Osteocyte (in vitro differentiated cells): ENCODE data around the gene ZSCAN29. TPM values are rescaled to one million over a fixed set of nuclear protein-coding genes. Genes with fewer than 3 reads are reported as not detected.
"Not testable (repeated sequence)": the region's sequence is repeated elsewhere in the genome, so short reads cannot be mapped to it uniquely, and the experiment has no call there.

ENCODE experiments used
- DNase-seq: peaks from one replicate; pipeline ENCODE4 v3.0.0; 2021; ENCODE audit warnings: mixed read lengths; ENCODE audit not compliant: unreplicated experiment; ENCODE audit errors: extremely low spot score
- H3K27ac Mint-ChIP-seq: one replicate; pipeline ENCODE4 v1.8.0; 2021; ENCODE audit warnings: mild to moderate bottlenecking, mixed read lengths; ENCODE audit not compliant: unreplicated experiment
- H3K27me3 Mint-ChIP-seq: one replicate; pipeline ENCODE4 v1.8.0; 2021; ENCODE audit warnings: mixed read lengths; ENCODE audit not compliant: unreplicated experiment
- H3K36me3 Mint-ChIP-seq: one replicate; pipeline ENCODE4 v1.8.0; 2021; ENCODE audit warnings: mixed read lengths; ENCODE audit not compliant: unreplicated experiment
- H3K4me1 Mint-ChIP-seq: one replicate; pipeline ENCODE4 v1.8.0; 2021; ENCODE audit warnings: mixed read lengths; ENCODE audit not compliant: unreplicated experiment
- H3K4me3 Mint-ChIP-seq: one replicate; pipeline ENCODE4 v1.8.0; 2021; ENCODE audit warnings: mild to moderate bottlenecking, moderate library complexity, mixed read lengths; ENCODE audit not compliant: unreplicated experiment
- H3K9me3 Mint-ChIP-seq: one replicate; pipeline ENCODE4 v1.8.0; 2021; ENCODE audit warnings: mixed read lengths; ENCODE audit not compliant: unreplicated experiment
- total RNA-seq: library from RNA; stranded (reverse); gene quantifications from 2 replicates; pipeline ENCODE4 v1.2.1, GENCODE V29; 2021
- TF ChIP-seq, protein P1 (sequence below): fragments of 200-600 bp; sonication (generic); IDR thresholded peaks from 2 replicates; pipeline ENCODE4 v1.5.0; 2021; ENCODE audit warnings: antibody characterized with exemption, mild to moderate bottlenecking, moderate library complexity

Gene ZSCAN29
- total RNA-seq, 1 donor from 2014 or later: 25.8 TPM

DNA sequence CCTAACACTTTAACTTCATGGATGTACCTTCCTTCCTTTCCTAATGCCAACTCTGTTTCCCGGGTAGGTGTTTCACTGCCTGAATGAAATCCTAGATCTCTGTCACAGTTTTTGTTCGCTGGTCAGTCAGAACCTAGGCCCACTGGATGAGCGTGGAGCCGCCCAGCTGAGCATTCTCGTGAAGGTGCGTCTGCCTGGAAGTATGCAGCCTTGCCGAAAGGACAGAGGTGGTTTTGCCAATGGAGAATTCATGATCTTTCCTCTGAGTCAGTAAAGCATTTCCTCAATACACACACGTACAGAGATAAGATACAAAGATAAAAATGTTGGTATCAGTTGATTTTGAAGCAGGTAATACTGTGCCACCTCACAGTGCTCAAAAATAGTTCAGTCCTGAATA, 32.8 kb upstream of the ZSCAN29 start:
- DNase-seq: no peak
- H3K36me3 Mint-ChIP-seq: peaks cover 67% of the 10 kb centered on the region
- H3K4me3 Mint-ChIP-seq: no peak overlapping the region
- no peaks in the 10 kb centered on the region for H3K9me3 Mint-ChIP-seq
- TF ChIP-seq, protein P1, sequence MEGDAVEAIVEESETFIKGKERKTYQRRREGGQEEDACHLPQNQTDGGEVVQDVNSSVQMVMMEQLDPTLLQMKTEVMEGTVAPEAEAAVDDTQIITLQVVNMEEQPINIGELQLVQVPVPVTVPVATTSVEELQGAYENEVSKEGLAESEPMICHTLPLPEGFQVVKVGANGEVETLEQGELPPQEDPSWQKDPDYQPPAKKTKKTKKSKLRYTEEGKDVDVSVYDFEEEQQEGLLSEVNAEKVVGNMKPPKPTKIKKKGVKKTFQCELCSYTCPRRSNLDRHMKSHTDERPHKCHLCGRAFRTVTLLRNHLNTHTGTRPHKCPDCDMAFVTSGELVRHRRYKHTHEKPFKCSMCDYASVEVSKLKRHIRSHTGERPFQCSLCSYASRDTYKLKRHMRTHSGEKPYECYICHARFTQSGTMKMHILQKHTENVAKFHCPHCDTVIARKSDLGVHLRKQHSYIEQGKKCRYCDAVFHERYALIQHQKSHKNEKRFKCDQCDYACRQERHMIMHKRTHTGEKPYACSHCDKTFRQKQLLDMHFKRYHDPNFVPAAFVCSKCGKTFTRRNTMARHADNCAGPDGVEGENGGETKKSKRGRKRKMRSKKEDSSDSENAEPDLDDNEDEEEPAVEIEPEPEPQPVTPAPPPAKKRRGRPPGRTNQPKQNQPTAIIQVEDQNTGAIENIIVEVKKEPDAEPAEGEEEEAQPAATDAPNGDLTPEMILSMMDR: no peak
- H3K4me1 Mint-ChIP-seq: no peaks in the 10 kb centered on the region
- no peaks in the 10 kb centered on the region for H3K27me3 Mint-ChIP-seq
- H3K27ac Mint-ChIP-seq: no peak overlapping the region

DNA sequence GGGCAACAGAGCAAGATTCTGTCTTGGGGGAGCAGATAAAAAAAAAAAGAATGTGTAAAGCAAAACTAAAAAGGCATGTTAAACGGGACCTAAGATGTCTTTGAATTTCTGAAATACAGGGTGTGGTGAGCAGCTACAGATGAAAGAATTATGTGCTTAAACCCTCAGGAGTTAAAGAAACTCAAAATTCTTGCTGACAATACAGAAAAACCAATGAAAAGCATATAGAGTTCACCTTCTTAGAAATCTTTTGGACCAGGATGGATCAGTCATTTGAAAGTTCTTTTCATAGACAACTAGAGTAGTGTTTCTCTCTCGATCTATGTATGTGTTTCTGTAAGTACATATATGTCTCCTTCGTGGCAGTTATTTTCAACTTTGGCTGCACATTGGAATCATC, 31.4 kb upstream of the ZSCAN29 start:
- Mint-ChIP-seq H3K9me3 (no peaks in the 10 kb centered on the region), H3K27me3 (no peaks in the 10 kb centered on the region), H3K4me1 (no peaks in the 10 kb centered on the region), H3K4me3 (no peak overlapping the region), H3K36me3 (peaks cover 62% of the 10 kb centered on the region), H3K27ac (no peak overlapping the region)
- no peak for DNase-seq
- TF ChIP-seq, protein P1: no peak

DNA sequence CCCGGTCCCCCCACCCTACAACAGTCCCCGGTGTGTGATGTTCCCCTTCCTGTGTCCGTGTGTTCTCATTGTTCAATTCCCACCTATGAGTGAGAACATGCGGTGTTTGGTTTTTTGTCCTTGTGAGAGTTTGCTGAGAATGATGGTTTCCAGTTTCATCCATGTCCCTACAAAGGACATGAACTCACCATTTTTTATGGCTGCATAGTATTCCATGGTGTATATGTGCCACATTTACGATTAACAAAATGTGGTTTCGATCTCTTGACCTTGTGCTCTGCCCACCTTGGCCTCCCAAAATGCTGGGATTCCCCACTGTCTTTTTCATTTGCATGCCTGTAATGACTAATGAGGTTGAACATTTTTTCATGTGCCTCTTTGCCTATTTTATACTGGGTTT, 22.7 kb upstream of the ZSCAN29 start:
- H3K27ac Mint-ChIP-seq, H3K9me3 Mint-ChIP-seq, H3K27me3 Mint-ChIP-seq, H3K4me3 Mint-ChIP-seq, H3K4me1 Mint-ChIP-seq, DNase-seq: not testable (repeated sequence)
- peaks cover 48% of the 10 kb centered on the region for H3K36me3 Mint-ChIP-seq

DNA sequence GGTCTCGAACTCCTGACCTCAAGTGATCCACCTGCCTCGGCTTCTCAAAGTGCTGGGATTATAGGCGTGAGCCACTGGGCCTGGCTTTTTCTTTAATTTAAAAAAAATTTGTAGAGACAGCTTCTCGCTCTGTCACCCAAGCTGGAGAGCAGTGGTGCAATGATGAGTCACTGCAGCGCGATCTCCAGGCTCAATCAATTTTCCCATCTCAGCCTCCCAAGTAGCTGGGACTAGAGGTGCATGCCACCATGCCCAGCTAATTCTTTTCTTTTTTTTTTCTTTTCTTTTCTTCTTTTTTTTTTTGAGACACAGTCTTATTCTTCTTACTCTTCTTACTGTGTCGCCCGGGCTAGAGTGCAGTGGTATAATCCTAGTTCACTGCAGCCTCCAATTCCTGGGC, 19.9 kb upstream of the ZSCAN29 start:
- no peak overlapping the region for H3K4me3 Mint-ChIP-seq
- H3K36me3 Mint-ChIP-seq: peaks cover 44% of the 10 kb centered on the region
- H3K27me3 Mint-ChIP-seq: no peaks in the 10 kb centered on the region
- H3K9me3 Mint-ChIP-seq: no peaks in the 10 kb centered on the region
- no peak overlapping the region for H3K27ac Mint-ChIP-seq
- TF ChIP-seq, protein P1: no peak
- no peak for DNase-seq
- H3K4me1 Mint-ChIP-seq: no peaks in the 10 kb centered on the region

DNA sequence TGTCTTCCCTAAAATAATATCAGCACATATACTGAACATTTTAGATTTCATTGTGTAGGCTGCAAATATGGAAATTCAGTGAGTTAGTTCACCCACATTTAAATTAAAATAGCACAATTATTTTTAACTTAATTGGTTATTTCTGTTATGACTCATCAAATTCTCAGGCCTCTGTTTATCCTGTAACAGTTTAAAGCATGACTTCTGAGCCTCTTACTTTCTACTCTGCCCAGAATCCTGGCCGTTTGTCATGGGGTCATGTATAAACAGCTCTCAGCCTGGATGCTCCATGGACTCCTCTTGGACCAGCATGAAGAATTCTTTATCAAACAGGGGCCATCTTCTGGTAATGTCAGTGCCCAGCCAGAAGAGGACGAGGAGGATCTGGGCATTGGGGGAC, 12.2 kb upstream of the ZSCAN29 start:
- H3K36me3 Mint-ChIP-seq: peaks cover 54% of the 10 kb centered on the region
- no peaks in the 10 kb centered on the region for H3K27me3 Mint-ChIP-seq
- no peaks in the 10 kb centered on the region for H3K4me1 Mint-ChIP-seq
- no peak for DNase-seq
- no peak overlapping the region for H3K27ac Mint-ChIP-seq
- no peaks in the 10 kb centered on the region for H3K9me3 Mint-ChIP-seq
- no peak overlapping the region for H3K4me3 Mint-ChIP-seq
- TF ChIP-seq, protein P1: no peak

DNA sequence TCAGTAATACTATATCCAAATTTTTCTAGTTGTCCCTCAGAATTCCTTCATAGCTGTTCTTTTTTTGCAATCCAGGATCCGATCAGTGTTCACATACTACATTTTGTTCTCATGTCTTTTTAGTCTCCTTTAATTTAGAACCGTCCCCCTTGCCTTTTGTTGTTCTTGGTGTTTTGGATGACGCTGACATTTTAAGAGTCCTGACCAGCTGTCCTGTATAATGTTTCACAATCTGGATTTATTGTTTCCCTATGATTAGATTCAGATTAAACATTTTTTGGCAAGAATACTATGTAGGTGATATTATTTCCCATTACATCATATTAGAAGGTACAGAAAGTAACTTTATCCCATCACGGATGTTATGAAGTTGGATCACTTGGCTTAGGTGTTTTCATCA, 11.5 kb upstream of the ZSCAN29 start:
- H3K27me3 Mint-ChIP-seq: no peaks in the 10 kb centered on the region
- no peak for DNase-seq
- peaks cover 58% of the 10 kb centered on the region for H3K36me3 Mint-ChIP-seq
- H3K27ac Mint-ChIP-seq: no peak overlapping the region
- H3K4me3 Mint-ChIP-seq: no peak overlapping the region
- no peaks in the 10 kb centered on the region for H3K9me3 Mint-ChIP-seq
- H3K4me1 Mint-ChIP-seq: no peaks in the 10 kb centered on the region
- TF ChIP-seq, protein P1: no peak
